Hematopoietic multipotent progenitor cell treated with erythropoietin and hydrocortisone succinate and interleukin-3 and kit ligand, for 6 days (in vitro differentiated cells): ENCODE results near the gene LPP.

Source experiments
- DNase-seq: peaks from one replicate; pipeline ENCODE4 v3.0.0-alpha.2; 2015

LPP gene

DNA sequence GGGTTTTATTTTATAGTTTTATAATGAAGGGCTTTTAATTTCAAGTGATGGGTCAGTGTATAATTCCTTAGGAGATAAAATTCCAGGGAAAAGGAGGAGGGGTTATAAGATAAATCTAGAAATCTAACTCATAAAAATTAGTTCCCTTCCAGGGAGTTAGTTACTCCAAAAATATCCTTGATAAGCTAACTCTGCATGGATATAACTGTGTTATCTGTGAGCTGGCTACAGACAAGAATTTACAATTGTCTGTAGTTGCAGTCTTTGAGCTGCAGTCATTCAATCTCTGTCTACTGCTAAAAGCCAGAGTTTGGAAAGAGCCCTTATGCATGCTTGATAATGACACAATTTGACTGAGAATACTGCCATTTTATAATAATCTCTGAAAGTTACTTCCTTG is 585.6 kb downstream of the LPP start:
- no peak for DNase-seq

DNA sequence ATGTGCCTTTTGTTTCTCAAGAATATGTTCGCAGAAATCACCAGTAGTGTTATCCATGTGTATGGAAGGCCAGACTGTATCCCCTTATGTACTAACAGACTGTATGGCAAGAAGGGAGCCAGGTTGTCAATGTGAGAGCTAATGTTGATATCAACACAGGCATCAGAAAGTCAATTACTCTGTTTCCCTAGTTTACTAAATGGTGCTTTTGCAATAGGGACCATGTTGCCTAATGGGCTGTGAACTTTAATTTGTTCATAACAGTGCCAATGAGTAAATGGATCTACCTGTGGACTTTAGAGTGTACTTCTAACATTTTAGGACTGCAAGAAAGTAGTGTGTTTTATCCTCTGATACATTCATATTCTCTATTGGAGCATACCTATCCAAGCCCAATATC is 586.1 kb downstream of the LPP start:
- no peak for DNase-seq

DNA sequence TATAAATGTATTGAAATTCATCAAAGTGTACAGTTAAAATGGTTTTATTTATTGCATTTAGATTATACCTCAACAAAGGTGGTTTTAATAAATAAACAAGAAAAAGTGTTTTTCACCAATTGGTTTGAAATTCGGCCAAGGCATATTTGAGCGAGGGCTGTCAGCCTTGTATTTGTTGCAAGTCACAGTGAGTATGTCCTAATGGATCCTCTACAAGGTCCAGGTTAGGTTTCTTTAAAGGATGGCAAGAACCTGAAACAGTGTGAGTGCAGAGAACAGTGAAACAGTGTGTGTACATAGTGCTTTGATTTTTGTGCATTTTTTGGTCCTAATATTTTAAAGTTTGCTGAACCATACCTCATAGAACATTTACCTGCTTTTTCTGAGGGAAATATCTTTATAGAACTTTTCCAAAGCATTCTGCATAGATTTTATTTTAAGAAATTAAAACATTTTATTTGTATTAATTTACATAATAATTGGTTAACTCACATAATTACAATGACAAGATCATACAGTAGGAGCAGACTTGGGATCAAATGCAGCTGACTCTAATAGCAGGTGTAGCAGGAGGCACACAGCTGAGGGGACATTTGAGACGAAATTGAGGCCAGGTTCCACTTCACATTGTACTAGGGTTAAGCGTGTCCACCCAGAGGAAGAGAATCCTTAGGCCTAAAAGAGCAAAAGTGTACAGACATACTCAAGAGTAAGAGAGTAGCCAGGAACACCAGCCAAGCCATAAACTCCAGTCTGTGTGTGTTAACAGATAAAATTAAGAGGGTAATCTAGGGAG is 589.0 kb downstream of the LPP start:
- DNase-seq = no peak

GRCh38 chr3:188744166-188744565 is 590.2 kb downstream of the LPP start:
- no peak for DNase-seq

- no peak for DNase-seq
These were observed 591.1 kb downstream of the LPP start for GRCh38 chr3:188745031-188745430.

- DNase-seq = no peak
These were observed 592.4 kb downstream of the LPP start for GRCh38 chr3:188746291-188746783.

DNA sequence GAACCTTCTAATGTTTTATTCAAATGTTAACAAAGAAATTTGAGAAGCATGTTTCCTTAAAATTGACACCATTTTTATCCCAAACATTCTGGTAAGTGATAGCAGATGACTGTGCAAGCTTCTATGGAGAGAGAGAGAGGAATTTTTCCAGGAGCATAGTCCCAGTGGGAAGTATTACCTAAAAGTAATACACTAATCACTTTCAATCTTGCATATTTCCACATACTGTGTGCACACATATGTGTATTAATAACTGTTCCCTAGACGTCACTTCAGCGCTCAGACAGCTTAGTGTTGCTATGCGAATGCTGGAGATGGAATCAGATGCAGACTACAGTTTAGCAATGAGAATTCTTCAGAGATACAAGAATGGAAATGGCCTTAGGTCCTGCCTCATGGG is 593.5 kb downstream of the LPP start:
- no peak for DNase-seq

DNA sequence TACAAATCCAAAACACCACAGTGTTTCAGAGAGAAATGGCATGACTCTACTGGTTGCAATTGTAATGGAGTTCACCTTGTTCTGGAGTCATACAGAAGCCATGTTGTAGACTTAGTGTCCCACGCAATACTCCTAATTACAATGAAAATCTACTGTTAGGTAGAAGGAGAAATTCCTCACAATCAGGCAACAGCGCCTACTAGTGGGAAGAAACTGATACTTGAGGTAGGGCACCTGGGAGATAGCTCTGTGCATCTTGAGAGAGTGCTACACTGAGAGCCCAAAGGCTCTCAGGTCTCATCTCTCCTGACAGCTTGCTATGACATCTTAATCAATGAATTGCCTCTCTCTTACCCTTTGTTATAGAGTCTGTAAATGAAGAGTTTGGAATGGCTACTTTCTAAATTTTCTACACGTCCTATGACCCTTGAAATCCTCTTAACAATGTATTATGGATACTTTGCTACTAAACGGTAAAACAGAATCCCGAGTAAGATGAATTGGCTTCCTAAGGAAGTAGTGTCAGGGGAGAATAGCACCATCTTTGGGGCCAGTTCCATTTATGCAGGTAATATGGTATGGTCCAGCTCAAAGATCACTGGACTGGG is 595.2 kb downstream of the LPP start:
- peak; percentile 71 for DNase-seq

DNA sequence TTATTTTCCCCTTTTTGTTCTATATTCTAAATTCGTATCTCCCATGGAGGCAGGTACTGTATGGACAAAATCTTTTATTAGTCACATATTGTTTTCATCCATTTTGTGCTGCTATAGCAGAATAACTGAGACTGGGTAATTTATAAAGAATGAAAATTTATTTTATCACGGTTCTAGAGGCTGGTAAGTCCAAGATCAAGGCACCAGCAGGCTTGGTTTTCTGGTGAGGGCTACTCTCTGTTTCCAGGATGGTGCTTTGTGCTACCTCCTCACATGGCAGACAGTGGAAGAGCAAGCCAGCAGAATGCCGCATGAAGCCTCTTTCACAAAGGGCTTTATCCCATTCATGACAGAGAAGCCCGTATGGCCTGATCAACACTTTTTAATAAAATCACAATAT is 595.9 kb downstream of the LPP start:
- no peak for DNase-seq

GRCh38 chr3:188750617-188751016 is 596.7 kb downstream of the LPP start:
- DNase-seq = no peak

DNA sequence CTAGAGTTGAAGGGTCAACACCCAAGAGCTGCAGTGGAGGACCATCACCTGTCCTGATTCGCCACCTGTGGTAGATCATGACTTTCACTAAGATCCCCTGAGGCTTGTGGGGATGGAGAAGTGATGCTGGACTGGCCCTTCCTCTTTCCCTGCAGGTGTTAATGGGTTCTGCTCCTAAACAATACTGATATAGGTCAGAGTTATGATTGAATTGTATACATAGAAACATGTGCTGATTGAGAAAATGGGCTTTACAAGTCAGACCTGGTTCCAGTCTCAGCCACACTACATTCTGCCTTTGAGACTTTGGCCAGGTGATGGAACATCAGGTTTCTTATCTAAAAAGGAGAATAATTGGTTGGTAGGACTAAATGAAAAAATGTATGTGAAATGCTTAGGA is 598.9 kb downstream of the LPP start:
- no peak for DNase-seq

GRCh38 chr3:188754267-188754666 is 600.3 kb downstream of the LPP start:
- DNase-seq = no peak

DNA sequence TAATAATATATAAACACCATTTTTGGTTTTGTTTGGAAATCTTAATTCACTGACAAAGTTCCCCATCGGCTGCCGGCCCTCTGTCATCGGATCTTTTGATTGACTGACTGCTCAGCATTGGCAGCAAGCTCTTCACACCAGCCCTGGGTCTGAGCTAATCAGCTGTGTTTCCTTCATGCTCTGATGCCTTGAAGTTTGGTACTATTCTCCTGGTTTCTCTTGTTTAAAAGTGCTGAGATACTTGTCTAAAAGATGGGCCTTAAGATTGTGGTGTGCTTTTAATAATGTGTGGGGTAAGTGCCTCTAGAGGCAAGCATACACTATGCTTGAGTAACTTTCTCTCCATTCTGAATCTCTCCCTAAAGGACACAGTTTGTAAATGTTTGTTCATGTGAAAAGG is 602.3 kb downstream of the LPP start:
- DNase-seq = no peak

DNA sequence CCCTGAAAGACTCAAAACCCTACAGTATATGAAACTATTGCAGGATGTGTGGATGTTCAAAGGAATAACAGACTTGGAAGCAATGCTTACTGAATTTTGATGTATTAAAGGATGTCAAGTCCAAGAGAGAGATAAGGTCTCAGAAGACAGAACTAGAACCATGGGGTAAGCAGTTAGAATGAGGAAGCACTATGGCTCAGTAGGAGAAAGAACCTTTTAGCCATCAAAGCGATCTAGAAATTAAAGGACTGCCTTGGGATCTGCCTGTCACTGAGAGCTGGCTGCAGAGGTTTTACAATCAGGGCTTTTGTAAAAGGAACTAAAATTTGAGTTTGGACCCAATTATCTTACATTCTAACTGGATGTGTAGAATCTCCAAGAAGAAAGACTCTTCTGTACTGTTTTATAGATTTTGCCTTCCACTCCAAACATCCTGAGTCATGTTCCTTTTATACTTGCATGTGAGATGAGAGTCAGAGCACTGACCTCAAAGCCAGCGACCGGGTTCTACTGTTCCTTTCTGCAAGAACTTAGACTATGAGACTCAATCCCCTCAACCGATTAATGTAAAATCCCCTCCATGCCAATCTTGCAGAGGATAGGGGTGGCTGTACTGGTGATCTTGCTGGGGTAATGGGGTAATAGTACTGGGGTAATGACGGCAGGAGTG is 605.5 kb downstream of the LPP start:
- DNase-seq = no peak

GRCh38 chr3:188760408-188760807 is 606.5 kb downstream of the LPP start:
- DNase-seq = no peak

GRCh38 chr3:188761439-188761838 is 607.5 kb downstream of the LPP start:
- DNase-seq = no peak

- DNase-seq = no peak
These were observed 608.0 kb downstream of the LPP start for GRCh38 chr3:188761964-188762363.

DNA sequence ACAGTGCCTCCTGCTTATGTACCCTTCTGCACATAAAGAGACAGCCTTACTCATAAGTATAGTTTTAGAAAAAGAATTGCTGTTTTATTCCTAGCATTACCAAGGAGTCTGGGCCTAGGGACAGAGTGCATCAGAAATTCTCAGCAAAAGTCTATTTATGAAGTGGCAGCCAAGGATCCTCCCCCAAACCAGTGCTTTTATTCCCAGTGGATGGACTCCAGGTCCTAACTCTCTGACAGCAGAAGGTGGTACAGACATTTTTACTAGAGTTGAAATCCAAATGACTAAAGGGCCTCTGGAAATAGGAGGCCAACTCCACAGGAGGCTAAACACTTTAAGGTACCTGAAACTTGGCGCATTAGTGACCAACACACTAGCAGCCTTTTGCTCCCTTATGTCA is 610.7 kb downstream of the LPP start:
- DNase-seq = no peak

- no peak for DNase-seq
These were observed 615.9 kb downstream of the LPP start for GRCh38 chr3:188769831-188770230.

DNA sequence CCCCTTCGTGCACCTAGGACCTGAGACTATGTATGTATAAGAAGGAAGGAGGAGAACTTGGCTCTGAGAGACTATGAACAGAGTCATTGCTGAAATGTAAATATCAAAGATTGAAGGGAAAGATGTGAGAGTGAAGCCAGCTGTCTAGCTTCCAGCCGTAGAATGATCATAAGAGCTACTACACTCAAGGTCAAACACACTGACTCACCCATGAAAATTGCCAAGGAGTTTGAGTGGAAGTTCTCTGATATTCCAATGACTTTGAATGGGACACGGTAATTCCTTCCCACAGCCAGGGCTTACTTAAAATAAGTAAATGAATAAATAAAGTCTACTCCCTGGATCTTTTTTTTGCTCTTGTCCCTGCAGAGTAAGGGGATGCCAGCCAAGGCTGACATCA is 618.9 kb downstream of the LPP start:
- no peak for DNase-seq

GRCh38 chr3:188775412-188775811 is 621.5 kb downstream of the LPP start:
- no peak for DNase-seq

GRCh38 chr3:188776447-188776846 is 622.5 kb downstream of the LPP start:
- DNase-seq = no peak

DNA sequence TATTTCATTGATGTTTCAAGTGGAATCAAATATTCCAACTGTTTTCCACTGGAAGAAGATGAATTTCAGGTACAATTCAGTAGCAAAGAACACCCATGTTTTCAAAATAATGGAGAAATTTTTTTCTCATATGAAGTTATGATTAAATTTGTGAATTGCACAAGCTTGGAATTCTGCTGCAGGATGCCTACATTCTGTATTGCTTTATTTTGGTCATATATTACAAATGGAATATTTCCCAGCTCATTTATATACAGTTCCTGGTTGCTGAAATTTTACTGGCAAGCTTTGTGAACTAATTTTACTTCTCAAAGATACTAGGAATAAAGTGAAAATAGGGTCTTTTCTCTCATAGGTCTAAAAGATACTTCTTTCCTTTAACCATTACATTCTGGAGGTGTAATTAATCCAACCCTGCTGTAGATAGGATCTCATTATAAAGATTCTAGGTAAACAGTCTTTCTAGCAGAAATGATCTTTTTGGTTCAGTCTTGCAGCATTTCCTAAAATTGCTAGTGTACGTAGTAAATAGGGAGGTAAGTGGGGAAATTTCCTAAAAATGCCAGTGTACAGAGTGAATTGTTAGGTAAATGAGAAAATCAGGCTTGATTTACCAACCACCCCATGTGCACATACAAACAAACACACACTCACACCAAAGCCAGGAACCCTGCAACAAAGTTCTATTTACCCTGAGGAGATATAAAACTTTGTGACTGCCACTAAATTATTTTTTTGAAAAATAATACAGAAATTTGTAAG is 624.3 kb downstream of the LPP start:
- DNase-seq = no peak
